Measurements from ENCODE around the gene SKA3. TPM values are rescaled to one million over a fixed set of nuclear protein-coding genes. Genes with fewer than 3 reads are reported as not detected.

Gene SKA3
- total RNA-seq, 1 experiment from 2014 or later, result 109 TPM

- DNase-seq (ENCODE audit: low spot score), result no peak
- no TSS peak for BruUV-seq (replicated peaks)
These were observed 61.1 kb downstream of the SKA3 start for GRCh38 chr13:21115231-21115630.

GRCh38 chr13:21111546-21111945 lies 64.8 kb downstream of the SKA3 start:
- POLR2A ChIA-PET (ENCODE audit: low non-redundant PET), result no interaction called here
- BruUV-seq (replicated peaks), result no TSS peak
- H3K4me1 ChIP-seq (ENCODE audit: insufficient read depth, low read length, poor library complexity, severe bottlenecking), result peaks cover 4% of the 10 kb centered on the region
- no peaks in the 10 kb centered on the region for H3K36me3 ChIP-seq (ENCODE audit: insufficient read depth, low read length, poor library complexity, severe bottlenecking)
- no peaks in the 10 kb centered on the region for H3K9me3 ChIP-seq (ENCODE audit: low read depth, low read length, poor library complexity, severe bottlenecking)
- intact Hi-C loops (cut with micrococcal nuclease; ENCODE audit: unreplicated experiment), result loop anchor here (5.0 kb wide), 1 partner anchor 71 kb away; no protein-coding TSS in a partner anchor
- TF ChIP-seq CTCF (conservative IDR thresholded peaks at IDR 0.05; ENCODE audit: low read depth, low read length) (no peak), EZH2 (IDR thresholded peaks at IDR 0.05; ENCODE audit: borderline replicate concordance, low read depth, low read length, poor library complexity, severe bottlenecking) (no peak)
- H3K27ac ChIP-seq (ENCODE audit: low read depth, low read length, poor library complexity, severe bottlenecking), result no peak overlapping the region
- CTCF ChIA-PET, result interaction anchor here (0.7 to 0.9 kb wide), 2 partner anchors 13 to 366 kb away, joined by 3 to 8 read pairs; no protein-coding TSS in a partner anchor
- no peaks in the 10 kb centered on the region for H3K27me3 ChIP-seq (replicated peaks; ENCODE audit: insufficient read depth, low read depth, low read length, poor library complexity)
- no peak for DNase-seq (ENCODE audit: low spot score)
- H3K4me3 ChIP-seq (ENCODE audit: low read depth, low read length, poor library complexity, severe bottlenecking), result no peak overlapping the region

More at GRCh38 chr13:21115231-21115630, 61.1 kb downstream of the SKA3 start:
- no peak overlapping the region for H3K27ac ChIP-seq (ENCODE audit: low read depth, low read length, poor library complexity, severe bottlenecking)
- H3K36me3 ChIP-seq (ENCODE audit: insufficient read depth, low read length, poor library complexity, severe bottlenecking), result no peaks in the 10 kb centered on the region
- no peaks in the 10 kb centered on the region for H3K9me3 ChIP-seq (ENCODE audit: low read depth, low read length, poor library complexity, severe bottlenecking)
- CTCF ChIA-PET, result no interaction called here
- H3K4me3 ChIP-seq (ENCODE audit: low read depth, low read length, poor library complexity, severe bottlenecking), result no peak overlapping the region
- no peaks in the 10 kb centered on the region for H3K27me3 ChIP-seq (replicated peaks; ENCODE audit: insufficient read depth, low read depth, low read length, poor library complexity)
- intact Hi-C loops (cut with micrococcal nuclease; ENCODE audit: unreplicated experiment), result no loop called here
- no peak for TF ChIP-seq CTCF (conservative IDR thresholded peaks at IDR 0.05; ENCODE audit: low read depth, low read length)
- TF ChIP-seq EZH2 (IDR thresholded peaks at IDR 0.05; ENCODE audit: borderline replicate concordance, low read depth, low read length, poor library complexity, severe bottlenecking), result no peak
- H3K4me1 ChIP-seq (ENCODE audit: insufficient read depth, low read length, poor library complexity, severe bottlenecking), result peaks cover 4% of the 10 kb centered on the region
- POLR2A ChIA-PET (ENCODE audit: low non-redundant PET), result interaction anchor here (0.7 kb wide), 1 partner anchor 125 kb away, joined by 13 read pairs; no protein-coding TSS in a partner anchor

- Histone ChIP-seq H3K27ac (ENCODE audit: low read depth, low read length, poor library complexity, severe bottlenecking) (no peak overlapping the region), H3K4me1 (ENCODE audit: insufficient read depth, low read length, poor library complexity, severe bottlenecking) (peaks cover 12% of the 10 kb centered on the region), H3K9me3 (ENCODE audit: low read depth, low read length, poor library complexity, severe bottlenecking) (no peaks in the 10 kb centered on the region), H3K4me3 (ENCODE audit: low read depth, low read length, poor library complexity, severe bottlenecking) (no peak overlapping the region), H3K36me3 (ENCODE audit: insufficient read depth, low read length, poor library complexity, severe bottlenecking) (no peaks in the 10 kb centered on the region), H3K27me3 (replicated peaks; ENCODE audit: insufficient read depth, low read depth, low read length, poor library complexity) (no peaks in the 10 kb centered on the region)
- no peak for DNase-seq (ENCODE audit: low spot score)
- intact Hi-C loops (cut with micrococcal nuclease; ENCODE audit: unreplicated experiment), result no loop called here
- CTCF ChIA-PET, result no interaction called here
- TF ChIP-seq EZH2 (IDR thresholded peaks at IDR 0.05; ENCODE audit: borderline replicate concordance, low read depth, low read length, poor library complexity, severe bottlenecking), result no peak
- TF ChIP-seq CTCF (conservative IDR thresholded peaks at IDR 0.05; ENCODE audit: low read depth, low read length), result no peak
- BruUV-seq (replicated peaks), result no TSS peak
- POLR2A ChIA-PET (ENCODE audit: low non-redundant PET), result no interaction called here
These were observed 67.2 kb downstream of the SKA3 start for GRCh38 chr13:21109168-21109567.
